Limb (tissue), 2 donors: ENCODE results near the gene MAN1C1.
"Not testable (repeated sequence)": the region's sequence is repeated elsewhere in the genome, so short reads cannot be mapped to it uniquely, and the experiment has no call there.

Experiments
- DNase-seq, 2 donors: peaks; one replicate each; pipeline ENCODE4 v3.0.0-alpha.2; 2016; ENCODE audit errors: extremely low spot score in 2 of 2

The MAN1C1 gene

DNA sequence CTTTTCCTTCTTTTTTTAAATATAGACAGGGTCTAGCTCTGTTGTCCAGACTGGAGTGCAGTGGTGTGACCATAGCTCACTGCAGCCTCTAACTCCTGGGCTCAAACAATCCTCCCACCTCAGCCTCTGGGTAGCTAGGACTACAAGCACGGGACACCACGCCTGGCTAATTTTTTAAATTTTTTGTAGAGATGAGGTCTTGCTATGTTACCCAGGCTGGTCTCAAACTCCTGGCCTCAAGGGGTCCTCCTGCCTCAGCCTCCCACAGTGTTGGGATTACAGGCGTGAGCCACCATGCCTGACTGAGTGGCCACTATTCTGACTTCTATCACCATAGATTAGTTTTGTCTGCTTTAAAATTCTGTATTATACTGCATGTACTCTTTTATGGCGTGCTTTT lies 80.1 kb downstream of the MAN1C1 start:
- DNase-seq: not testable (repeated sequence)

DNA sequence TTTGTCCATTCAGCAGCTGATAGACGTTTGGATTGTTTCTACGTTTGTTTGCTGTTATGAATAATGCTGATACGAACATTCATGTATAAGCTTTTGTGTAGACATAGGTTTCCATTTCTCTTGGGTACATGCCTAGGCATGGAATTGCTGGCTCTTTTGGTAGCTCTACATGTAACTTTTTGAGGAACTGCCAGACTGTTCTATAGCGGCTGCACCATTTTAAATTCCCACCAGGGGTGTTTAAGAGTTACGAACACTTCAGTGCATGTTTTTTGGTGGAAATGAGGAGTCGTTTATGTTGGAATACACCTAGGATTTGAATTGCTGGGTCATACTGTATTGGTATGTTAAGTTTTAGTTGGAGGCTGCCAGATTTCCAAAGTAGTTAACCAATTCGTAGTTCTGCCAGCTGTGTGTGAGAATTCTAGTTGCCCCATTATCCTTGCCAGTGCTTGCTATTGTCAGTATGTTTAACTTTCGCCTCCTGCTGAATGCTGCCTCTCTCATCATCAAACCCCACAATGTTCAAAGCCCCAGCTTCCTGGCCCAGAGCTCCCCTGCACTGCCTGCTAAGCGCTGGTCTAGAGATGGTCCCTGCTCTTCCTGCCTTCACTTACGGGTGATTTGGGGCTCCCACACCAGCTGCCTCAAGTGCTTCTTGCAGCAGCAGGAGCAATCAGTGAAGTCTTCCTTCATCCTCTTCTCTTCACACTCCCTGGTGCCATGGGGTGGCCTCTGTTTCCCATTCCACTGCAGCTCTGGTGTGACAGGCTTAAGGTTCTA lies 81.0 kb downstream of the MAN1C1 start:
- no peak for DNase-seq

DNA sequence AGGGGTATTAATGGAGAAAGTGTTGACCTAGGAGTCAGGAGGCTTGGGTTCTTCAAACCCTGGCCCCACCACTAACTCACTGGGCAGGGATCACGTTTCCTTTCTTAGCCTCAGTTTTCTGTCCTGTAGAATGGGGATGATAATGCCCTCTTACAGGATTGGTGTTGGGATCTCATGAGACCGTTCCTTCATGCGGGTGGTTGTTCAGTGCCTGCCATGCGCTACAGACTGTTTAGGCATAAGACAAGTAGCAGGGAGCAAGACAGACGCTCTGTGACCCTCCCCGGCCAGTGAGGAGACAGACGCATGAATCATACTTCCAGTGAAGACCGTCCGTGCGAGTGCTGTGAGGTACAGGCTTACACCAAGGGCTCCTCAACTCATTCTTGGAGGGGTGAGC lies 81.7 kb downstream of the MAN1C1 start:
- DNase-seq: no peak

DNA sequence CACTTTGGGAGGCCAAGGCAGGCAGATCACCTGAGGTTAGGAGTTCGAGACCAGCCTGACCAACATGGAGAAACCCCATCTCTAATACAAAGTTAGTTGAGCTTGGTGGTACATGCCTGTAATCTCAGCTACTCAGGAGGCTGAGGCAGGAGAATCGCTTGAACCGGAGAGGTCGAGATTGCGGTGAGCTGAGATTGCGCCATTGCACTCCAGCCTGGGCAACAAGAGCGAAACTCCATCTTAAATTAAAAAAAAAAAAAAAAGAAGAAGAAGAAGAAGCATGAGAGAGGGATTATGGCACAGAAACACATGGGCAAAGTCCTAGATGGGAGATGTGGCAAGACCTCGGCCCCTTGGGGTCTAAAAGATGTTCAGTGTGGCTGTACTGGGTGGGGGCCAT lies 82.5 kb downstream of the MAN1C1 start:
- DNase-seq: not testable (repeated sequence)

DNA sequence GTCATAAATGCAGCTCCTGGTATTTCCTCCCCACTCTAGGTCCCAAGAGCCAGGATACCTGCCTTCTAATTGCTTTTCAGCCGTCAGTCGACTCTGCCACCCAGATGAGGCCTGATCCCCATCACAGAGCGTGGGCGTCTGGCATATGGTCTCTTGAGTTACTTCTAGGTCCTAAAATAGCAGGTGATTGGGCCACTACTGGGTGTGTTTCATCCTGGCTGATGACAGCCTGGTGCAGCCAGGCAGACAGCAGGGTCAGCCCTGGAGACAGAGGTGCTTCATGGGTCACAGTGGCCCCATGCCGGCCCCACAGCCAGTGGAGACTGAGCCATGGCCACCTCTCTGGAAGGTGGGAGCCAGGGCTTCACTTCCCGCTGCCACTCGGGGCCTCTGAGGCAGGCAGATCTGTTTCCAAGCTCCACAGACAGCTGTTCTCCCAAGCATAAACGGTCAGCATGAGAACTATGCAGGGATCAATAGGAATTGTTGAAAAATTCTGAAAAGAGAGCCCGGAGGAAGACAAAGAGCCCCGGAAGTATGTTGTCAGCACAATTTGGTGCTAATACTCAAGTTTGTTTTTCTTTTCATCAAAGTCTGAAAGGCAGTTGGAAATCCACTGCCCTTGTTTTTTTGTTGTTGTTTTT lies 83.0 kb downstream of the MAN1C1 start:
- DNase-seq: no peak

DNA sequence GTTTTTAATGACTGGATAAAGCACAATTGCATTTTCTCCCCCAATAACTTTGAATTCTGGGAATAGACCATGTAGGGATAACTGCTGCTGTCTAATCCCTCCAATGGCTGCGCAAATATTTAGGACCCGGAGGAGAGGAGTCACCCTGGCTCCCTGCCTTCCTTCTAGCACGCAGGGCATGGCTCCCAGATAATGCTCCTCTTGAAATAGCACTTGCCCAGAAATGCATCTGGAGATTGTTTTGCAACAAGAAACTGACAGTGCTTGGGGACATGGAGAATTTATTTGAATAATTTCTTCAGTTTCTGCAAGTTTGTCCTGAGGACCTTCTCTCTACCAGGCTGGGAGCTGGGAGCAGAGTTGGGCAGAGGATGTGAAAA lies 83.5 kb downstream of the MAN1C1 start:
- no peak for DNase-seq

DNA sequence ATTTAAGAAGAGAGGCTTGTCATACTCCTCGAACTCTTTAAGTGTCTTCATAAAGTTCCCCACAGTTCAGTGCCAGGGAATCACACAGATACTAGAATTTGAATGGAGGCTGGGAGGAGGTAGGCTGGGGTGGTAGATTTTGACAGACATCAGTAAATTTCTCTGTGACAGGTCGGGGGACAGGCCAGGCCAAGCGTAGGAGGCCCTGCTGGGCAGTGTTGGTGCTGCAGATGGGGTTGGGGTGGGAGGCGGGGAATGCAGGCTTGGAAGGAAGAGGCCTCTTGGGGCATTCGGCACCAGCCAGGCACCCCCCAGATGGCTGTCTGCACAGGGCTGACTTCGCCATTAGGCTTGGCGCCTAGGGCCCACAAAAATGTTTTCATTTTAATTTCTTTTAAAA lies 84.0 kb downstream of the MAN1C1 start:
- no peak for DNase-seq

DNA sequence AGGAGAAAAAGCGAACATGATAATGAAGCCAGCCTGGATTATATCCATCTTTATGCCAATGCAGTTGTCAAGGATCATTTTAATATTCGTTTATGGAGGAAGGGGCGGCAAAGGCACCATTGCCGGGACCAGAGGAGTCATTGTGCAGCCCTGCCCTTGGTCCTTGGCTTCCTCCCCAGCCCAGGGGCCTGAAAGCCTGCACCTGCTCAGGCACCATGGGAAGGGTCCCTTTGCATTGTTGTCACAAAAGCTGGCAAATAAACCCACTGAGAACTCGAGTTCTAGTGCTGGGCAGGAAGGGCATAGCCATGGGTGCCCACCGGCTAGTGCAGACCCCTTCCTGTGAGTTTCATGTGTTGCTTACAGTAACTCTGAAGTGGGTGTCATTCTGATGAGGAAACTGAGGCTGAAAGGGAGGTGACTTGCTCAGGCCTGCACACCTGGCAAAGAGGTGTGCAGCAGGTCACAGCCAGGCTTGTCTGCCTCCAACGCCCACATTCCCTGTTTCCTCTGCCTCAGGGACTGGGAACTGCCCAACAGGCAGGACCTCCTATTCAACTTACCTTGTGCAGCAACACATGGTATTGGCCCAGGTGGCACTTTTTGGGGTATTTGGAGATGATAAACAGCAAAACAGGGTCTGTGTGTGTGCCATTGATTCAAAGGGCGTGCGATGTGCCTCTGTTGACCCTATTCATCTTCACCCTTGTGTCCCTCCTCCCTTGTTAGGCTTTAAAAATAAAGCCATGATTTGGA lies 84.6 kb downstream of the MAN1C1 start:
- DNase-seq: no peak

DNA sequence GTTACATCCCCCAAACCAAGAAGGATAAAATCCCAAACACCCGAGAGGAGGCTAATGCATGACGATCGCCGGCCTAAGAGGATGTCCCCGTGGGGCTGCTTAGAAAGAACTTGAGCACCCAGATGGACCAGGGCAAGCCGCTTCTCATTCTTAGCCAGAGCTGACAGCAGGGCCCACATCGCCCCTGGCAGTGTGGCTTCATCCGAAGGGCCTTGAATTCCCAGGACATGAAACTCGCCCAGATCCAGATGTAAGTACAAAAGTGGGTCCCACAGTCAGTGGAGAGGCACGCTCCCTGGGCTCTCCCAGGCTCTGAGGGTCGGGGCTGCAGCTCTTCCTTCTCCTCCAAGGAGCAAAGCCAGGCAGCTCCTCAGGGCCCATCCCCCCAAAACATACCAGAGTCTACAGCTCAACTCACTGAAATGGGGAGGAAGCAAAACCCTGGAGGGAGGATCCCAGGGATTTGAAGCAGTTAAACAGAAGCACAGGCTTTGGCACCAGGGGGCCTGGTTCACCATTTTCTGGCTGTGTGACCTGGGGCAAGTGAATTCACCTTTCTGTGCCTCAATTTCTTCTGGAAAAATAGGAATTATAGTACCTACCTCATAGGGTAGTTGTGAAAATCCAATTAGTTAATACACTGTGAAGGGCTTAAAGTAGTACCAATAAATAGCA lies 85.6 kb downstream of the MAN1C1 start:
- no peak for DNase-seq

DNA sequence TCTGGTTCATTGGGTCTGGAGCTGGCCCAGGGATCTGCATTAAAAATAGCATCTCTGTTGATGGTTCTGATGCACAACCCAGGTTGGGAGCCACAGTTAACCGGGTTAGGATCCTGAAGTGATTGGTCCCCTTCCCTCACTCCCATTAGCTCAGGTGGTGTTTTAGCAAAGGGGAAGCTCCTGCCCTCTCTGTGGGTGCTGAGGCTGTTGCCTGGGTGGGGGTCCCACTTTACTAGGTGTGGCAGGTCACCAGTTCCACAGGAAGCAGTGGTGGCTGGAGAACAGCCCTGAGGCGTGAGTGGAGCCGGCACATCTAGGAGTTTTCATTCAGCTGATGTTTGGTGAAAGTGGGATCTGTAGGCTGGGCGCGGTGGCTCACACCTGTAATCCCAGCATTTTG lies 86.5 kb downstream of the MAN1C1 start:
- no peak for DNase-seq

DNA sequence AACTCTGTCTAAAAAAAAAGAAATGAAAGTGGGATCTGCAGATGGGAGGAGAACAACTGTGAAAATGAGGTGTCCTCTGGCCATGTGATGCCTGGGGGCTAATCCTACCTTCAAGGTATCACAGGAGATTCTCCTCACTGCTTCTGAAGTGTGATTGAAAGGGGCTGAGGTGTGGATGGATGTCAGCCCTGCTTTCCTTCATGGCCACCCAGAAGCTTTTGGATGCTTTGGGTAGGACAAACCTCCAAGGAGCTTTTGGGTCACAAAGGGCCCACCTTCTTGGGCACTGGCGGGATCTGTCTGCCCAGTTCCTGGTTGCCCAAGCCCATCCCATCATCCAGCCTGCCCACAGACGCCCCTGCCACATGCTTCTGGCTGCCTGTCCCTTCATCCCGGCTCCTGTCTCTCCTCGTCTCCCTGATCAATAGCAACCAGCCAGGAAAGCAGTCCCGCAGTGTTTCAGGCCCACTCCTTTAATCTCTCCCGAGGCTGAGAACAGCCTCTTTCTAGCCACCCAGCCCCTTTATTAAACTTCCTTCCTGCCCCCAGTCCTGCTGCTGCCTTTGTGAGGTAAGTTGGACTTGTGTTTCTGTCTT lies 87.2 kb downstream of the MAN1C1 start:
- DNase-seq: no peak

DNA sequence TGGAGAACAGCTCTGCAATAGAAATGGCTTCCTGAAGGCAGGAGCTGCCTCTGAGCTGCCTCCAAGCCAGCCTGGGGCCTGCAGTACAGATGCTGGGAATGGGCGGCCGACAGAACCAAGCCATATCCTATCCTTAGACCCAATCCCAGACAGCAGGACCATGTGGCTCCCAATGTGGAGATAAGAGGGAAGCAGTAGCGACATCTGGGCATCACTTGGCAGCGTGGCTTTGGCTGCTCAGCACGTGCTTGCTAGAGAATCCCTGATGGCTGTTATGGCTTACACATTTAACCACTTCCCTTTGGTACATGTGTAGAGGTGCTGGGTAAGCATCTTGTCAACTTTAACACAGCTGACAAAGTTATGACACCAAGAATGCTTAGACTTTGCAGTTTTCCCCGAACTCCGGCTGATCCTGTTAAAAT lies 87.7 kb downstream of the MAN1C1 start:
- no peak for DNase-seq

DNA sequence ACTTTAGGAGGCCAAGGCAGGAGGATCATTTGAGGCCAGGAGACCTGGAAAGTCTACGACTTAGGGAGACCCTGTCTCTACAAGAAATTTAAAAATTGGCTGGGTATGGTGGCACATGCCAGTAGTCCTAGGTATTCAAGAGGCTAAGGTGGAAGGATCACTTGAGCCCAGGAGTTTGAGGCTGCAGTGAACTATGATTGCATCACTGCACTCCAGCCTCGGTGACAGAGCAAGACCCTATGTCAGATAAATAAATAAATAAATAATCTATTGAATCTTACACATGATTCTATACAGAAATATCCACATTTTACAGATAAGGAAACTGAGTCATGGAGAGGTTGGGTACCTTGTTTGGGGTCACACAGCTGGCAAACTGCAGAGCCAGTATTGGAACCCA lies 89.1 kb downstream of the MAN1C1 start:
- DNase-seq: no peak

DNA sequence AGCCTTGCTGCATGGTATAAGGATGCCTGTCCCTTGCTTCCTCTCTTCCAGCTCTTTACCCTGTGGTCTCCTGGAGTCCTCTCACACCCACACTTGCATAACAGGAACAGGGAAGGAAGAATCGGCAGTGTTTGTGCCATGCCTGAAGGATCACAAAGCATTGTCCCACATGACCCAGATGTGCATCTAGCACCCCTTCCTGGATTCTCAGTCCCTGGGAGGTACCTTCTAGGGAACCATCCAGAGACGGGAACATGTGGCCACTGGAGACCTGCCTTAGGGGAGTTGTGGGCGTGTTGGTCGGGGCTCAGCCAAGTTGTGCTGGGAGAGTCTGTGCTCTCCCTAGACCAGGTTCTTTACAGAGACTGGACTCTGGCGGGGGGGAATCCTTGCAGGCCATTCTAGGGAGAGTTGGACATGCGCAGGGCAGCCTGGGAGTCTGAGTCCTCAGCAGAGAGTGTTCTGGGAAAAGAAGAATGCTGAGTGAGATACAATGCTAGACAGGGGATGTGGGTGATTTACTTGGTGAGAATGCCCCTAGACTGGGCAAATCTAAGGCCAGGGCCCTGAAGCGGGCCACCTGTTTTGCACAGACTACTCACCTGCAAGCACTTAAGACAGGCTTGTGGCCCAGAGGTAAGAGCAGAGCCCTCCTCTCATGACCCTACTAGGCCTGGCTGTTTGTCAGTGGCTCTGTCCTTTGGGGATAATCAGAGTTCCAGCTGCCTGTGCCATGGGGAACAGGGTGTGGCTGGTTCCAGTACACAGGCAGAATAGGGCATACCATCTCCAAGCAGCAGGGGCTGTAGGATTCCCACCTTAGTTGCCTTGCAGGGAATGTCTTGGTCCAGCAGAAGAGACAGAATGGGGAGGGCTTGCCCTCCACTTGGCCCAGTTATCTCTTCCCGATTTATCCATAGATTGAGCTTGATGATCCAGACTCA lies 89.8 kb downstream of the MAN1C1 start:
- DNase-seq: no peak

DNA sequence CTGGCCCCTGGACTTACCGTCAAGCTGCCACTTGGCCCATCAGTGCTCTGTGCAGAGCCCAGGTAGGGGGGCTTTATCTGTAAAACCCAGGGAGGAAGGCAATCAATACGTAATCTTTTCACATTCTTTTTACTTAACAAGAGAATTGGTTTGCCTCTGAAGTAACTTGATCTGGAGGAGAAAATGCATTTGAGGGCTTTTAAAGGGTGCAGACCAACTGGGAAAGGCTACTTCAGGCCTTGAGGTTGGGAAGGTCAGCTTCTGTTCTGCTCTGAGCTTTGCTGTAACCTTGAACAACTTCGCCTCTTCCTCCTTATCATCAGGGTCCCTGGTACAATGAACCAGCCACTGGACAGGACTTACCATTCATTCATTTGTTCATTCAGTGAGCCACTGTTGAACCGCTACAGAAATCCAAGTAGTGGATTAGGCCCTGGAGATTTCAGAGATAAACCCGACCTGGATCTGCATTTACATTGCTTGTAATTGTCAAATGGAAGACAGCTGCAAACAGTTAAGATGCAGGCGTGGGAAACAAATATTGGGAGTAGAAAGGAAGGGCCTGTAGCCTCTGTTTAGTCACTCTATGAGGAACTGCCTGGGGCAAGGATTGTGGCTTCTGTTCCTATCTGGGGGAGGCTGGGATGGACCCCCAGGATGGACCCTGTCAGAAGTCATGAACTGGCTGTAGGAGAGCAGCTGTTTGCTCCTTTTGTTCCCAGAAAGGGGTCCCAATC lies 90.9 kb downstream of the MAN1C1 start:
- DNase-seq: no peak

DNA sequence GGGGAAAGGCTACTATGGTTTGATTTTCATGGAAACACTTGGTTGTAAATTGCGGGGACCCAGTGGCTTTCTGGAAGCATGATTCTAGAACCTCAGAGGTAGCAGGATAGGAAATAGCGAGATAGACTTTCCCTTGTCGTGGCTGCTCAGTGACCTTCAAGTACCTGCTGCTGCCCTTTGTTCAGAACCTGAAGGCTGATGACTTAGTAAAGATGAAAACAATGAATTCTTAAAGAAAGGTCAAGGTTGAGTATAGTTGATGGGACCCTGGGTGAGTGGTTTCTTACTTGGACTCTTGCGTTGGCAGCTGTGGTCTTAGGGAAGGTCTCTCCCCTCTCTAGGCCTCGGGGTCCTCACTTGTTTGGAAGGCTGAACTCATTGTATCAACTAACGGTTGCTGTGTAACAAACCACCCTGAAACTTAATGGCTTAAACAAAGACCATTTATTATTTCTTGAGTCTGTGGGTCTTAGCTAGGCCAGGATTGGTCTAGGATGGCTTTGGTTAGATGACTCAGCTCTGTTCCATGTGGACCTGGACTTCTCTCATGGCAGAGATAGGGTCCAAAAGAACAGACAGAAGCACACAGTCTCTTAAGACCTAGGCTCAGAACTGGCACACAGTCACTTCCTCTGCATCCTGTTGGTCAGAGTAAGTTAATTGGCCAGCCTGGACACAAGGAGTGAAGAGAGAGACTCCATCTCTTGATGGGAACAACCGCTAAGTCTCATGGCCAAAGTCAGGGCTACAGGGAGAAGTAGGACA lies 94.2 kb downstream of the MAN1C1 start:
- no peak for DNase-seq

DNA sequence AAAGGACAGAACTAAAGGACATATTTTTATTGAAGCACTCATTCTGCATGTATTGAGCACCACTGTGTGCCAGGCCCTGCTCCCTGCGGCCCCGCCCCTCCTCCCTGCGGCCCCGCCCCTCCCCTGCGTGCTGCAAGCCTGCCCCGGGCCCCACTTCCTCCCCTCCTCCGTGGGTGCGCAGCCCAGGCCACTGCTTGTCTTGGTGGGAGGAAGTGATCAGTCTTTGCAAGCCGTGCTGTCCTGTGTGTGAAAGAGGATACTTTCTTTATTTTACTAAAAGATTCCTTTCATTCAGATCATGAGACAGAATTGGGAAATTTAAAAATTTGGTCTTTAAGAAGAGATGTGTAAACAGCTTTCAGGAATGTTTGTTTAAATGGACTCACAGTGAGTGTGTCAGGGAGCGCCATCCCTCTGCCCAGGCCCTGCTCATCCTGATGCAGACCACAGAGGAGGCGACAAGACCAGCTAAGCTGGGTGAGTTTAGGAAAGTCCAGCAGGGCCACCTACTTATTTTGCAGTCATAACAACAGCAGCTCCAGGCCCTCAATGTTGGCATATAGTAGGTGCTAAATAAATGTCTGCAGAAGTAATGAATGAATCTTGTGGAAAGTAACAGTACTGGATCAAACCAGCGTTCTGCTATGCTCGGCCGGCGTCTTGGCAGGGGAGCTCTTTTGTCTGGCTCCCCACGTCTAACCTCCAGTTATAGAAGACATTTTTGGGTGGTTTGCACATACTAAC lies 95.1 kb downstream of the MAN1C1 start:
- DNase-seq: no peak

DNA sequence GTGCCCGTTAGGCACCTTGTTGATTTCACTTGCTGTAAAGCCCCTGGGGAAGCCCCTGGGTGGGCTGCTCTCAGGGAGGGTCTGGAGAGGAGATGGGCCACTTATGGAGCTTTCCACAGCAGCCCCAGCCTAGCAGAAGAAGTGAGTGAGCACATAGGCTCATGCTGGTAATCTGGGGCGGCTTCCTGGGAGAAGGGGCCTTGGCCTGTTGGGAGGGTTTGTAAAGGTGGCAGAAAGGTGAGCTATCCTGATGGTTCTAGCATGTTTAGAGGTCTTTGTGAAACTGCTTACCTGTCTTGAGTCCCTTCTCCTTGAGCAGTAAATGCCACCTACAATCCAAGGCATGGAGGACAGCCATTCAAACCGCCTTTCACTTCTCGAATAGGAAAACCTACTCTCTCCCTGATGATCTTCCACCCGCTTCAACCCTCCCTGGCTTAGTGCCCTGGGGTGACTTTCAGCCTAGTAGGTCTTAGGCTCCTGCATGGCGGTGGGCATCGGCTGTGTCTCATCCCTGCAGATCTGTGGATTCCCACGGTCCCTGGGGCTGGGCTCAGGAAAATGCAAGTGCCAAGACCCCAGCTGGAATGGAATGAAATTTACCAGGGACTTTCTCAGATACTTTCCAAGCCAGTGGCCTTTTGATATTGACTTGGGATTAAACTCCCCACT lies 95.8 kb downstream of the MAN1C1 start:
- DNase-seq: no peak
